Heart left ventricle (tissue), 16 donors: ENCODE measurements around the gene PAN3. TPM values are rescaled to one million over a fixed set of nuclear protein-coding genes. Genes with fewer than 3 reads are reported as not detected.

Experiments
- ATAC-seq, 4 donors: fragments of 200-7000 bp; cut with Tn5 transposase; one replicate each; pipeline ENCODE4 v1.9.1; 2020 to 2022; ENCODE audit warnings: moderate library complexity in 4 of 4, mild to moderate bottlenecking in 3 of 4, moderate number of reproducible peaks in 1 of 4
- DNase-seq, 5 donors: peaks; one replicate each; pipeline ENCODE4 v3.0.0-alpha.2; 2020
- H3K27ac ChIP-seq, 12 donors: fragments of 200-600 bp; sonication (generic) in 4 of 12; one replicate each; pipeline versions ENCODE4 v1.5.0 to v1.8.0; 2016 to 2022; ENCODE audit warnings: mild to moderate bottlenecking in 2 of 12
- H3K27me3 ChIP-seq, 9 donors: fragments of 200-600 bp; sonication (generic) in 2 of 9; one replicate each; pipeline versions ENCODE4 v1.5.1 to v1.8.0; 2016 to 2022; ENCODE audit warnings: mild to moderate bottlenecking in 3 of 9
- H3K36me3 ChIP-seq, 9 donors: fragments of 200-600 bp; sonication (generic) in 2 of 9; one replicate each; pipeline versions ENCODE4 v1.5.0 to v1.8.0; 2018 to 2022; ENCODE audit warnings: mild to moderate bottlenecking in 2 of 9
- H3K4me1 ChIP-seq, 12 donors: fragments of 200-600 bp; sonication (generic) in 4 of 12; one replicate each; pipeline versions ENCODE4 v1.5.0 to v1.8.0; 2016 to 2022; ENCODE audit warnings: mild to moderate bottlenecking in 3 of 12
- H3K4me3 ChIP-seq, 12 donors: fragments of 200-600 bp; sonication (generic) in 4 of 12; one replicate each; pipeline versions ENCODE4 v1.5.0 to v1.8.0; 2017 to 2022; ENCODE audit warnings: mild to moderate bottlenecking in 9 of 12, moderate library complexity in 4 of 12
- H3K9me3 ChIP-seq, 12 donors: fragments of 200-600 bp; sonication (generic) in 4 of 12; one replicate each; pipeline versions ENCODE4 v1.5.0 to v1.8.0; 2016 to 2022; ENCODE audit warnings: mild to moderate bottlenecking in 1 of 12
- POLR2A ChIP-seq, 2 donors: fragments of 450-650 bp; IDR thresholded peaks; one replicate each; pipeline ENCODE4 v1.6.1; 2017; ENCODE audit warnings: antibody characterized with exemption in 2 of 2, mild to moderate bottlenecking in 2 of 2, moderate library complexity in 2 of 2
- WGBS, 4 donors: extraction: QIAGEN DNeasy Blood & Tissue Kit in 2 of 4; methylation state at CpG; one replicate each; pipeline versions ENCODE4 v1.1.5 to v1.1.7; 2013 to 2018; 5-methylcytosine and 5-hydroxymethylcytosine counted together
- intact Hi-C, 10 donors: fragments of 100-400 bp; cut with DNase I; formaldehyde crosslinking; loops; one replicate each; pipeline versions ENCODE4 v1.11.1 to v1.14.2; 2022
- polyA plus RNA-seq, 2 donors: library from polyadenylated mRNA; stranded (reverse); fragments of 200-250 nt; gene quantifications; one replicate each; pipeline ENCODE4 v1.2.3, GENCODE V29; 2013
- total RNA-seq, 9 donors: library from RNA; depleted of rRNA in 2 of 9; stranded (reverse); fragments of >200 nt in 2 of 9; fragmentation: NEBNext Ultra II Directional in 3 of 9; extraction: Animal tissue kit (Norgen Biotek cat#: 25700) in 3 of 9; gene quantifications; one replicate each; pipeline versions ENCODE4 v1.1.0 to v1.2.4, GENCODE V29; 2016 to 2023
- TF ChIP-seq, protein P1 (sequence below), 12 donors: fragments of 200-600 bp; sonication (generic) in 4 of 12; IDR thresholded peaks; one replicate each; pipeline versions ENCODE4 v1.5.0 to v1.8.0; 2018 to 2022; ENCODE audit warnings: antibody characterized with exemption in 12 of 12, mild to moderate bottlenecking in 5 of 12
- donor health status: ischemic (EF 13 %, LVEDD 7.1; RV severe dilation, severe dysfunction).
- donor health status: healthy with polysubstance abuse.
- donor health status: DM: no; HTN: yes; CAD: no.
- donor health status: DM: no; HTN: no; CAD: no.
- donor health status: ischemic (EF 25% LVEDD 6.9; RV normal size, moderate dysfunction).
- donor health status: ischemic (EF 25% LVEDD 5.7; RV mildly dilated, moderate dysfunction).
- donor health status: healthy.
- donor health status: DM: yes; HTN: yes; CAD: no.
- donor health status: ischemic (EF 35%, LVEDD 5.7; RV mildly dilated, moderate dysfunction).
- donor health status: nonischemic (EF 11% LVEDD 7.7; RV severe dilation, severe dysfunction).
- donor health status: DM: yes; HTN: yes; CAD: no.
- donor health status: PGD.
- donor health status: ischemic (EF 29% LVEDD 5.4; RV normal size, mild dysfunction).
- donor health status: nonischemic (EF 23%, LVEDD 6.1; RV moderate dilation, normal function).

PAN3 gene
- total and polyA plus RNA-seq, 11 donors = 4.1 to 18.8 (median 9.2) TPM

DNA sequence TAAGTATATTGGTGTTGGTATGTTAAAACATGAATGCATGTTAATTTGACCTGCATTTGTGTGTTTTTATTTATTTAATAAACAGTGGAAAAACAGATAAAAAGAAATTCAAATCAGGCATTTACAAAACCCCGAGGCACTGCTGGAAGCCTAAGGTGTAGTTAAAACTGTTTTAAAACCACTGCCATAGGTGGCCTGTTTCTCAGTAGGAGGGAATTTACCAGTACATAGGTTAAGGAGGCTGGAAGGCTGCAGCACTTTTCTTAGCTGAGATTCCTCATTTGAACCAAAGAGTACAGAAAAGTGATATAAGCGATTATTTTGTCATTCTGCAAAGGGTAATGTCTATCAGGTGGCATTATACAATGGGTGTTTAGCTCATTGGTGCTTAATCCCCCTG, 99.6 kb downstream of the PAN3 start:
- Histone ChIP-seq H3K36me3 (peaks cover 0 to 42% (median 26%) of the 10 kb centered on the region in 9 donors), H3K9me3 (no peaks in the 10 kb centered on the region), H3K4me3 (no peak overlapping the region), H3K27me3 (no peaks in the 10 kb centered on the region), H3K4me1 (peaks cover 0 to 4% (median 0%) of the 10 kb centered on the region in 12 donors), H3K27ac (no peak overlapping the region)
- ATAC-seq (no peak), DNase-seq (no peak)
- intact Hi-C loops = no loop called here
- WGBS, 4 donors = 92 to 95% (median 93%) methylated on average over 2 of the region's 2 CpGs
- no peak for TF ChIP-seq POLR2A (IDR thresholded peaks at IDR 0.05)
- TF ChIP-seq, protein P1, sequence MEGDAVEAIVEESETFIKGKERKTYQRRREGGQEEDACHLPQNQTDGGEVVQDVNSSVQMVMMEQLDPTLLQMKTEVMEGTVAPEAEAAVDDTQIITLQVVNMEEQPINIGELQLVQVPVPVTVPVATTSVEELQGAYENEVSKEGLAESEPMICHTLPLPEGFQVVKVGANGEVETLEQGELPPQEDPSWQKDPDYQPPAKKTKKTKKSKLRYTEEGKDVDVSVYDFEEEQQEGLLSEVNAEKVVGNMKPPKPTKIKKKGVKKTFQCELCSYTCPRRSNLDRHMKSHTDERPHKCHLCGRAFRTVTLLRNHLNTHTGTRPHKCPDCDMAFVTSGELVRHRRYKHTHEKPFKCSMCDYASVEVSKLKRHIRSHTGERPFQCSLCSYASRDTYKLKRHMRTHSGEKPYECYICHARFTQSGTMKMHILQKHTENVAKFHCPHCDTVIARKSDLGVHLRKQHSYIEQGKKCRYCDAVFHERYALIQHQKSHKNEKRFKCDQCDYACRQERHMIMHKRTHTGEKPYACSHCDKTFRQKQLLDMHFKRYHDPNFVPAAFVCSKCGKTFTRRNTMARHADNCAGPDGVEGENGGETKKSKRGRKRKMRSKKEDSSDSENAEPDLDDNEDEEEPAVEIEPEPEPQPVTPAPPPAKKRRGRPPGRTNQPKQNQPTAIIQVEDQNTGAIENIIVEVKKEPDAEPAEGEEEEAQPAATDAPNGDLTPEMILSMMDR (IDR thresholded peaks at IDR 0.05) = no peak

DNA sequence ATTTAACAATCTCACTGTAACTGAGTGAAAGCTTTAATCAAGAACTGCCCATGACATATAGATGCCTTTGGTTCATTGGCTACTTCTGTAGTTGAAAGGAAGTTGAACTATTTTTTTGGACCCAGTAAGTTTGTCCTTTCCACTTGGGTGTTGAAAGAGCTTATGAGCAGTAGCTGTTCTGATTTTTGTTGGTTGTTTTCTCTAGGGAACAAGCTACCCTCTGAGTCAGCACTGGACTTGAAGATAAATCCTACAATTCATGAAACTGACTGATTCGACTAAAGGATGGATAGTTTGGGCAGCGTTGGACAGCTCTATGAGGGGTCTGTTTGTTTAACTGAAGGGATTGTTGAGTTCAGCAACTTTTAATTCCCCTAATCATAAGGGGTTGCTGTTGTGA, 101.0 kb downstream of the PAN3 start:
- Histone ChIP-seq H3K4me1 (peaks cover 0 to 4% (median 0%) of the 10 kb centered on the region in 12 donors), H3K27me3 (no peaks in the 10 kb centered on the region), H3K36me3 (peaks cover 0 to 41% (median 27%) of the 10 kb centered on the region in 9 donors), H3K9me3 (no peaks in the 10 kb centered on the region), H3K27ac (no peak overlapping the region), H3K4me3 (no peak overlapping the region)
- TF ChIP-seq, protein P1 (IDR thresholded peaks at IDR 0.05) = no peak
- TF ChIP-seq POLR2A (IDR thresholded peaks at IDR 0.05) = no peak
- DNase-seq = no peak
- ATAC-seq = peak in 2 of 4 donors; percentile 61 to 67
- WGBS, 4 donors = 50 to 70% (median 63%) methylated on average over 2 of the region's 2 CpGs
- intact Hi-C loops = no loop called here

DNA sequence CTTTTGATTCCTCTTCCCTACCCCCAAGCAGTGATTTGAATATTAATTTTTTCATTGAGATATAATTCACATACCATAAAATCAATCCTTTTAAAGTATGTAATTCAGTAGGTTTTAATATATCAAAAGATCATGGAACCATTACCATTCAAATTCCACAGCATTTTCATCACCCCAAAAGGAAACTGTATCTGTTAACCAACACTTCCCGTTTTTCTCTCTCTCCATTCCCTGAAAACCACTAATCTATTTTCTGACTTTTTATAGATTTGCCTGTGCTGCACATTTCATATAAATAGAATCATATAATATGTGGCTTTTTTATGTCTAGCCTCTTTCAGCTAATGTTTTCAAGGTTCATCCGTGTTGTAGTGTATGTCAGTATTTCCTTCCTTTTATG, 107.1 kb downstream of the PAN3 start:
- TF ChIP-seq POLR2A (IDR thresholded peaks at IDR 0.05) = no peak
- TF ChIP-seq, protein P1 (IDR thresholded peaks at IDR 0.05) = no peak
- intact Hi-C loops = no loop called here
- Histone ChIP-seq H3K27me3 (no peaks in the 10 kb centered on the region), H3K4me1 (peaks cover 0 to 18% (median 0%) of the 10 kb centered on the region in 12 donors), H3K9me3 (peaks cover 0 to 12% (median 0%) of the 10 kb centered on the region in 12 donors), H3K36me3 (peaks cover 0 to 27% (median 18%) of the 10 kb centered on the region in 9 donors), H3K4me3 (no peak overlapping the region), H3K27ac (no peak overlapping the region)
- WGBS, 4 donors = 84 to 93% (median 92%) methylated on average over 2 of the region's 2 CpGs
- ATAC-seq (no peak), DNase-seq (no peak)

DNA sequence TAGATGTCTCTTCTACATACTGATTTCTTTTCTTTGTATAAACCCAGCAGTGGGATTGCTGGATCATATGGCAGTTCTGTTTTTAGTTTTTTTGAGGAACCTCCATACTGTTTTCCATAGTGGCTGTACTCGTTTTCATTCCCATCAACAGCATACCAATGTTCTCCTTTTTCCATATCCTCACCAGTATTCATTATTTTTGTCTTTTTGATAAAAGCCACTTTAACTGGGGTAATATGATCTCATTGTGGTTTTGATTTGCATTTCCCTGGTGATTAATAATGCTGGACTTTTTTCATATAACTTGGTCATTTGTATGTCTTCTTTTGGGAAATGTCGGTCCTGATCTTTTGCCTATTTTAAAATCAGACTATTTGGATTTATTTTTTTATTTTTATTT, 108.5 kb downstream of the PAN3 start:
- Histone ChIP-seq H3K36me3 (peaks cover 0 to 20% (median 8%) of the 10 kb centered on the region in 9 donors), H3K4me1 (peaks cover 0 to 27% (median 0%) of the 10 kb centered on the region in 12 donors), H3K27me3 (no peaks in the 10 kb centered on the region), H3K27ac (no peak overlapping the region), H3K4me3 (no peak overlapping the region), H3K9me3 (peaks cover 0 to 12% (median 0%) of the 10 kb centered on the region in 12 donors)
- intact Hi-C loops = no loop called here
- DNase-seq = no peak
- TF ChIP-seq, protein P1 (IDR thresholded peaks at IDR 0.05) = no peak
- ATAC-seq = no peak
- 82 to 88% (median 84%) methylated on average over 2 of the region's 2 CpGs for WGBS, 4 donors
